Kidney tubule cell (primary cell): Measurements from ENCODE around the gene RIC8A.

ENCODE experiments used
- DNase-seq: peaks from one replicate; pipeline ENCODE4 v3.0.0-alpha.2; 2018; ENCODE audit warnings: low spot score

The RIC8A gene

DNA sequence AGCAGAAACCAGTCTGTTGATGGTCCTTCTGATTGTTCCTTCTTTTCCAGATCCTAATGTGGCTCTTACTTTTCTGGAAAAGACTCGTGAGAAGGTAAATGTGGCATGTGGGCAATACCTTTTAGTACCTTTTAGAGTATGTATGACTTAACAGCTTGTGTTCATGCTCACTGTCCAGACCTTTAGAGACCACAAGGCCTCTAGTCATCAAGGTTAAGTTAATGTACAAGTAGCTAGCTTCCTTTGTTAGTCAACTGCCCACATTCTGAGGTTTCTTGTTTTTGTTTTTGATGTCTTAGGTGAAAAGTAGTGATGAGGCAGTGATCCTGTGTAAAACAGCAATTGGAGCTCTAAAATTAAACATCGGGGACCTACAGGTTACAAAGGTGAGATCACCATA lies 36.9 kb downstream of the RIC8A start:
- DNase-seq, result peak; percentile 41

GRCh38 chr11:249062-249461 lies 41.6 kb downstream of the RIC8A start:
- no peak for DNase-seq

DNA sequence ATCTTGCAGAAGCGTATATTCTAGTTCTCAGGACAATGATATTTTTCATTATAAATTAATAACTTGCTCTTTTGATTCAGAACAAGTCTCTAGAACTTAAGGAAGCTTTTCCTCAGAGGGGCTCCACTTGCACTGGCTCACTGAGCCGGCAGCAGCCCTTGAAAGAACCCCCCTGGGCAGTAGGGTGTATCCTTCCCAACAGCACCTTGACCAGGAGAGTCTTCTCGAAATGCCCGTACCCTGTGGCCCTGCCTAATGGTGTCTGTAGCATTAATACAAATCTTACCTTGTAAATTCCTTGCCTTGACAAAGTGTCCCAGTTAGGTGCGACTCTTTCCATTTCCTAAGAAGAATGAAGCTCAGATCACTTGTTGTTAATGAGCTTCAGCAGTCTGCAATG lies 42.8 kb downstream of the RIC8A start:
- DNase-seq, result no peak

- peak; percentile 44 for DNase-seq
These were observed 43.3 kb downstream of the RIC8A start for GRCh38 chr11:250740-251299.

DNA sequence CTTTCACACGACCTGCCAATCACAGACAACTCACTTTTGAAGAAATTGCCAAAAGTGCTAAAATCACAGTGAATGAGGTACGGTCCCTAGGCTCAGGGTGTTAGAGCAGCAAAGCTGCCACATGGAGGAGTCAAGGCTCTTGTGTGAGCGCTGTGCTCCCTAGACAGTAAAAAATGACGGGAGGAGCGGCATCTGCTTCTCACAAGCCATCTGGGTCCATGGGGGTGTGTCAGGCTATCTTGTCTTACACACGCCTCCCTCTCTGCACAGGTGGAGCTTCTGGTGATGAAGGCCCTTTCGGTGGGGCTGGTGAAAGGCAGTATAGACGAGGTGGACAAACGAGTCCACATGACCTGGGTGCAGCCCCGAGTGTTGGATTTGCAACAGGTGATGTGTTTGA lies 44.0 kb downstream of the RIC8A start:
- no peak for DNase-seq

DNA sequence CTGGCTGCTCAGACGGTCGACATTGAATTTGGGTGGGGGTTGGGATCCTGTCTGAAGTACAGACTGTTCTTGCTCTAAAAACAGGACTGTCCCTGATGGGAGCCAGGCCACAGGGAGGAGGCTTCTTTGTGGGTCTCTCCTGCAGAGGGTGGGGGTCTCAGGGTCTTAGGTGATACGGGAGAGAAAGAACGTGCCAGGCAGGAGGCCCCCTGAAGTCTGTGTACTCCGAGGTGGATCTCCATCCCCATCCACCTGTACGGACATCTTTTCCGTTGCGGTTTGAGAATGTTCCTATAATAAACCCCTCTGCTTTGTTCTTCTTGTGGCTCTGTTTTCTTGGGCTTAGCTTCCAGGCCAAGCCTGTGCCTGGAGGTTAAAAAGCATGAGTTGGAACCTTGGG lies 45.2 kb downstream of the RIC8A start:
- no peak for DNase-seq

DNA sequence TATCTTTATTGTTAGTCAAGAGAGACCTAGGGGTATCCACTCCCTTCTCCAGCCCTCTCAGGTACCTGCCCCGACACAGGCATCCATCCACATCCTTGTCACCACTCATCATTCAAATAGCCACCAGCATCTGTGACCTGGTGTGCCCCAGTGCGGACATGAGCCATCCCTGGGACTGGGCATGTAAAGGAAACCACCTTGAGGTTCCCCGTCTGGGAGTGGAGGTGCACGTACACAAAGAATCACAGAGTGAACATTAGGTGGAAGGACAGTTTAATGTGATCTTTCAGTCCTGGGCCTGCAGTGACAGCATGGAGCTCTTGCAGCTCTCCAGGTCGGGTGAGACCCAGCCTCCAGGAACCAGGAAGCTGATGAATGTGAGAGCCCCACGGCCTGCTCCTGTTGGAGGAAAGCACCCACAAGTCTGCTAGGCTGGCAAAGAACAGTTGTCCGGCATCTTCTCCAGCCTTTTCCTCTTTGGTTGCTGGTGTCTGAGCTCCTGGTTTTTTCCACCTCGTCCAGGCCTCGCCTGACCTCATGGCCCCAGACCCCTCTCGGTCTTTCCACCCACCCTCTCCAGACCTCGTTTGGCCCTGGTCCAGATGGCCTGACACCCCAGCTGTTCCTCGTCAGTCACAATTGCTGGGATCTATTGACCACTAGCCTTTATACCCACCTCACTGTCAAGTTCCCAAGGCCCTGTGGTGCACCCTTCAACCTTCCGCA lies 45.8 kb downstream of the RIC8A start:
- no peak for DNase-seq

DNA sequence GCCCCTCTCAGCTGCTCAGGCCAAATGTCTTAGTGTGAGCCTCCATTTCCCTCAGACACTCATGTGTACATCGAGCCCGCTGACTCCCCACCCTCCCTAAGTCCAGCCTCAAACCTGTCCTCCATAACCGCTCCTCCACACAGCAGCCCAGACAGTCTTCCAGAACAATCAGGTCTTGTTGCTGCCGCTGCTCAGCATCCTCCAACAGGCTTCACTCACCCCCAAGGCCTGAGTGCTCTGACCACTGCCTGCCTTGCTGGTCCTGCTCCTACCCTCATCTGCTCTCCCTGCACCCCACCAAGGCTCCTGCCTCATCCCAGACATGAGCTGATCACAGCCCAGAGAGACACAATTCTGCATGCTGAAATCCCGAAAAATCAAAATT lies 46.4 kb downstream of the RIC8A start:
- no peak for DNase-seq

- no peak for DNase-seq
These were observed 47.7 kb downstream of the RIC8A start for GRCh38 chr11:255176-255575.

DNA sequence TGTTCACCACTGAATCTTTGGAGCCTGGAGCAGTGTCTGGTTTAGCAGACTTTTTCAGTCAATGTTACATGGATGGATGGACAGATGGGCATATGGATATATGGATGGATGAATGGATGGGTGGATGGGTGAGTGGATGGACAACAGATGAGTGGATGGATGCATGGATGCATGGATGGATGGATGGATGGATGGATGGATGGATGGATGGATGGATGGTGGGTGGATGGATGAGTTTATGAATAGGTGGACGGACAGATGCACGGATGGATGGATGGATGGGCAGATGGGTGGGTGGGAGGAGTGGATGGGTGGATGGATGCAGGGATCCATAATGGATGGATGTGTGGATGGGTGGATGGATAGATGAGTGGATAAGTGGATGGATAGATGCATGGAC lies 48.3 kb downstream of the RIC8A start:
- DNase-seq, result no peak

- no peak for DNase-seq
These were observed 49.6 kb downstream of the RIC8A start for GRCh38 chr11:256952-257737.

DNA sequence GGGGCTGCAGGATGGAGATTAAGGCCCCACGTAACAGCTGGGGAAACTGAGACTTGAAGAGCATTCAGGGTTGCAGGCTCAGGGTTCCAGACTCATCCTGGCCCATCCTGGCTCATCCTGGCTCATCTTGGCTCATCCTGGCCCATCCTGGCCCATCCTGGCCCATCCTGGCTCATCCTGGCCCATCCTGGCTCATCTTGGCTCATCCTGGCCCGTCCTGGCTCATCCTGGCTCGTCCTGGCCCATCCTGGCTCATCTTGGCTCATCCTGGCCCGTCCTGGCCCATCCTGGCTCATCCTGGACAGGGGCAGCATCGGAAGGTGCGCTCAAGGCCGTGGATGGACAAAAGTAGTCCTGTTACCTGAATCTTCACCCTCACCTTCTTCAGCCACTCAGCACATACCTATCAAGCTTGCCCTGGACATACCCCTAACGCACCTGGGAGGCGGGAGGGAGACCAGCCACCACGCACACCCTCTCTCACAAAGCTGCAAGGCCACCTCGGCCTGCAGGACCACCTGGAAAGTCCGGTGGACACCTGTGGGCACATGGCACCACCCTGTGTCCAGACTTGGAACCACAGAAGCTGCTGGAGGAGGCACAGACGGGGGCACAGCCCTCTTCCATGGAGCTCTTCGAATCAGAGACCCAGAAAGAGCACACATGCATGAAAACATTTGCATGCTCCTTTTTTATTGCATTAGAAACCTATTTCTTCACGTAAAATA lies 50.4 kb downstream of the RIC8A start:
- DNase-seq, result peak; percentile 11

- DNase-seq, result no peak
These were observed 51.9 kb downstream of the RIC8A start for GRCh38 chr11:259413-259812.

DNA sequence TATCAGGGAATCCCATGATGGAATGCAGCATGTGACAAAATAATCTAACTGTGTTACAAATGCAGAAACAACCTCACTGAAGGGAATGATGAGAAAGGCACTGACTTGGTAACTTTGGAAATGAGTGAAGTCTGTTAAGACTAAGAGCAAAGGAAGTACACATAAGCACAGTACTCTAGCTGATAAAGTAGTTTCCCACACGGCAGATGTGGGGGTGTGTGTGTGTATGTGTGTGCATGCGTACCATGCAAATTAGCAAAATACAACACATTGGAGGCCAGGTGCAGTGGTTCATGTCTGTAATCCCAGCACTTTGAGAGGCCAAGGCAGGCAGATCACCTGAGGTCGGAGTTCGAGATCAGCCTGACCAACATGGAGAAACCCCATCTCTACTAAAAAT lies 54.1 kb downstream of the RIC8A start:
- DNase-seq, result no peak
